Prostate gland (tissue), 2 donors: ENCODE data around the gene PRAMEF12. TPM values are rescaled to one million over a fixed set of nuclear protein-coding genes. Genes with fewer than 3 reads are reported as not detected.

Experiments used
- DNase-seq: peaks from one replicate; pipeline ENCODE4 v3.0.0-alpha.2; 2019; ENCODE audit warnings: low spot score
- H3K27ac ChIP-seq, 2 donors: fragments of 200-600 bp; sonication (generic); 2 replicates each; pipeline ENCODE4 v1.5.1; 2017 to 2019
- H3K27me3 ChIP-seq: fragments of 200-600 bp; sonication (generic); replicated peaks from 2 replicates; pipeline ENCODE4 v1.5.1; 2019; ENCODE audit not compliant: insufficient read depth
- H3K36me3 ChIP-seq, 2 donors: fragments of 200-600 bp; sonication (generic); 1 replicate in 1 of 2; 2 replicates in 1 of 2; pipeline versions ENCODE4 v1.5.1 to v1.8.1; 2017 to 2019
- H3K4me1 ChIP-seq: fragments of 200-600 bp; sonication (generic); replicated peaks from 2 replicates; pipeline ENCODE4 v1.5.1; 2019
- H3K4me3 ChIP-seq, 2 donors: fragments of 200-600 bp; sonication (generic); 2 replicates each; pipeline ENCODE4 v1.5.1; 2017 to 2019
- H3K9me3 ChIP-seq: fragments of 200-600 bp; sonication (generic); 2 replicates; pipeline ENCODE4 v1.5.1; 2017
- POLR2A ChIP-seq: fragments of 450-650 bp; IDR thresholded peaks from one replicate; pipeline ENCODE4 v1.6.1; 2016; ENCODE audit warnings: antibody characterized with exemption, mild to moderate bottlenecking
- POLR2AphosphoS5 ChIP-seq: sonication (generic); formaldehyde crosslinking; IDR thresholded peaks from one replicate; pipeline ENCODE4 v1.6.1; 2017; ENCODE audit warnings: antibody characterized with exemption
- WGBS: methylation state at CpG from one replicate; pipeline ENCODE4 v1.1.5; 2018; 5-methylcytosine and 5-hydroxymethylcytosine counted together
- intact Hi-C: fragments of 100-400 bp; cut with DNase I; formaldehyde crosslinking; loops from one replicate; pipeline ENCODE4 v1.14.2; 2022
- total RNA-seq, 2 donors: library from RNA; depleted of rRNA; stranded (reverse); fragments of >200 nt; gene quantifications; one replicate each; pipeline ENCODE4 v1.1.0, GENCODE V29; 2016
- TF ChIP-seq, protein P1 (sequence below), 4 experiments: fragments of 200-600 bp in 2 of 4; fragments of 450-650 bp in 2 of 4; sonication (generic) in 2 of 4; IDR thresholded peaks; 1 replicate in 3 of 4; 2 replicates in 1 of 4; pipeline ENCODE4 v1.5.1; 2016 to 2019; ENCODE audit warnings: antibody characterized with exemption in 4 of 4, mild to moderate bottlenecking in 2 of 4, moderate library complexity in 2 of 4

Gene PRAMEF12
- total RNA-seq, 2 donors from 2014 or later = not detected

- DNase-seq = no peak
- Histone ChIP-seq H3K27me3 (no peaks in the 10 kb centered on the region), H3K4me1 (no peaks in the 10 kb centered on the region), H3K36me3 (no peaks in the 10 kb centered on the region), H3K9me3 (no peaks in the 10 kb centered on the region), H3K27ac (no peak overlapping the region), H3K4me3 (no peak overlapping the region)
- TF ChIP-seq POLR2AphosphoS5 = no peak
- TF ChIP-seq, protein P1, sequence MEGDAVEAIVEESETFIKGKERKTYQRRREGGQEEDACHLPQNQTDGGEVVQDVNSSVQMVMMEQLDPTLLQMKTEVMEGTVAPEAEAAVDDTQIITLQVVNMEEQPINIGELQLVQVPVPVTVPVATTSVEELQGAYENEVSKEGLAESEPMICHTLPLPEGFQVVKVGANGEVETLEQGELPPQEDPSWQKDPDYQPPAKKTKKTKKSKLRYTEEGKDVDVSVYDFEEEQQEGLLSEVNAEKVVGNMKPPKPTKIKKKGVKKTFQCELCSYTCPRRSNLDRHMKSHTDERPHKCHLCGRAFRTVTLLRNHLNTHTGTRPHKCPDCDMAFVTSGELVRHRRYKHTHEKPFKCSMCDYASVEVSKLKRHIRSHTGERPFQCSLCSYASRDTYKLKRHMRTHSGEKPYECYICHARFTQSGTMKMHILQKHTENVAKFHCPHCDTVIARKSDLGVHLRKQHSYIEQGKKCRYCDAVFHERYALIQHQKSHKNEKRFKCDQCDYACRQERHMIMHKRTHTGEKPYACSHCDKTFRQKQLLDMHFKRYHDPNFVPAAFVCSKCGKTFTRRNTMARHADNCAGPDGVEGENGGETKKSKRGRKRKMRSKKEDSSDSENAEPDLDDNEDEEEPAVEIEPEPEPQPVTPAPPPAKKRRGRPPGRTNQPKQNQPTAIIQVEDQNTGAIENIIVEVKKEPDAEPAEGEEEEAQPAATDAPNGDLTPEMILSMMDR (IDR thresholded peaks at IDR 0.05) = no peak
- TF ChIP-seq POLR2A = no peak
- intact Hi-C loops = no loop called here
Measured at GRCh38 chr1:12748778-12749355, 24.7 kb upstream of the PRAMEF12 start.

DNA sequence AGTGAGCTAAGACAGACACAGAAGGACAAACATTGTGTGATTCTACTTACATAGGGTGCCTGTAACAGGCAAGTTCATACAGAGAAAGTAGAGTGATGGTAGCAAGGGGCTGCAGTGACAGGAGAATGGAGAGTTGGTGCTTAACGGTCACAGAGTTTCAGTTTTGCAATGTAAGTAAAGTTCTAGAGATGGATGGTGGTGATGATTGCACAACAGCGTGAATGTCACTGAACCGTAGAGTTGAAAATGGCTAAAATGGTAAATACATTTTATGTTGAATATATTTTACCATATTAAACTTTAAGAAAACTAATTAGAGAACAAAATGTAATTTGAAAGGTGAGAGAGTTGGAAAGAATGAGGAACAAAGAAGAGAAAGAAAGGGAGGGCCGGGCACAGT lies 18.8 kb upstream of the PRAMEF12 start:
- Histone ChIP-seq H3K4me3 (no peak overlapping the region), H3K9me3 (no peaks in the 10 kb centered on the region), H3K4me1 (no peaks in the 10 kb centered on the region), H3K36me3 (no peaks in the 10 kb centered on the region), H3K27me3 (no peaks in the 10 kb centered on the region), H3K27ac (no peak overlapping the region)
- intact Hi-C loops = no loop called here
- DNase-seq = no peak
- 81% methylated on average over 4 of the region's 4 CpGs for WGBS
- TF ChIP-seq POLR2A (no peak), POLR2AphosphoS5 (no peak)
- TF ChIP-seq, protein P1 (IDR thresholded peaks at IDR 0.05) = no peak

DNA sequence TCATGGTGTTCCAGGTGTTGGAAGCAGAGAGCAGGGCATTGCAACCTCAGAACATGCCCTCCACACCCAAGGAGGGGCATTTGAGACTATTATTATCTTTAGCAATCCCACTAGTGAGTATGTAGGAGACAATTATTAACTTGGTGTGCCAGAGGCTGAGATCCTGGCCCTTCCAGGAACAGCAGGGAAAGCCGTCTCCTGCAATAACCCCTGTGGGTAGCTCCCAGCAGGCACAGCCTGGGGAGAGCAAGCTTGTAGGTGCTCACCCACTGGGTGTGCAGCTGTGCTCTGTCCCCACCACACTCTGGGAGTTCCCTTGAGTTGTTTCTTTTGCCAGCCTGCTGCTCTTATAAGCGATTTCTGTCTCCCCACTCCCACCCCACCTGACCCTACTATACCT lies 17.3 kb upstream of the PRAMEF12 start:
- WGBS = 57% methylated on average over 2 of the region's 2 CpGs
- intact Hi-C loops = no loop called here

GRCh38 chr1:12756768-12757413 lies 16.6 kb upstream of the PRAMEF12 start:
- WGBS = 79% methylated on average over 6 of the region's 6 CpGs
- intact Hi-C loops = no loop called here
- no peak for DNase-seq
- Histone ChIP-seq H3K27me3 (no peaks in the 10 kb centered on the region), H3K4me1 (no peaks in the 10 kb centered on the region), H3K27ac (no peak overlapping the region), H3K36me3 (no peaks in the 10 kb centered on the region), H3K4me3 (no peak overlapping the region), H3K9me3 (no peaks in the 10 kb centered on the region)
- TF ChIP-seq POLR2AphosphoS5 = no peak
- TF ChIP-seq, protein P1 (IDR thresholded peaks at IDR 0.05) = no peak
- TF ChIP-seq POLR2A = no peak

More for the DNA sequence above, 17.3 kb upstream of the PRAMEF12 start:
- TF ChIP-seq, protein P1 (IDR thresholded peaks at IDR 0.05) = no peak
- TF ChIP-seq POLR2A (no peak), POLR2AphosphoS5 (no peak)
- Histone ChIP-seq H3K36me3 (no peaks in the 10 kb centered on the region), H3K4me1 (no peaks in the 10 kb centered on the region), H3K9me3 (no peaks in the 10 kb centered on the region), H3K4me3 (no peak overlapping the region), H3K27ac (no peak overlapping the region), H3K27me3 (no peaks in the 10 kb centered on the region)
- no peak for DNase-seq

- Histone ChIP-seq H3K27ac (no peak overlapping the region), H3K4me1 (no peaks in the 10 kb centered on the region), H3K4me3 (no peak overlapping the region), H3K27me3 (no peaks in the 10 kb centered on the region), H3K36me3 (no peaks in the 10 kb centered on the region), H3K9me3 (no peaks in the 10 kb centered on the region)
- no peak for DNase-seq
- WGBS = 73% methylated on average over 6 of the region's 6 CpGs
- TF ChIP-seq, protein P1 (IDR thresholded peaks at IDR 0.05) = no peak
- TF ChIP-seq POLR2A = no peak
- TF ChIP-seq POLR2AphosphoS5 = no peak
- intact Hi-C loops = no loop called here
Measured at GRCh38 chr1:12757836-12758235, 15.7 kb upstream of the PRAMEF12 start.
